OCI-LY1 (cell line): ENCODE results near the gene GALNT14.

Experiments used
- H2AFZ ChIP-seq: fragments of 200-600 bp; sonication (generic), shearing (Covaris generic); 2 replicates; pipeline ENCODE4 v1.6.0; 2014; ENCODE audit warnings: antibody characterized with exemption, mild to moderate bottlenecking, low read length
- H3F3A ChIP-seq: fragments of 200-600 bp; sonication (generic), shearing (Covaris generic); 2 replicates; pipeline ENCODE4 v1.6.0; 2014; ENCODE audit warnings: mild to moderate bottlenecking, antibody characterized with exemption, low read length, moderate library complexity; ENCODE audit not compliant: insufficient read depth
- H3K27ac ChIP-seq: fragments of 200-600 bp; sonication (generic); 2 replicates; pipeline ENCODE4 v1.5.1; 2014; ENCODE audit warnings: low read length, mixed run types, mild to moderate bottlenecking, low read depth; ENCODE audit not compliant: poor library complexity, severe bottlenecking
- H3K27me3 ChIP-seq: fragments of 200-600 bp; sonication (generic); 2 replicates; pipeline ENCODE4 v1.6.0; 2014; ENCODE audit warnings: antibody characterized with exemption, mild to moderate bottlenecking, low read length, moderate library complexity; ENCODE audit not compliant: insufficient read depth
- H3K36me3 ChIP-seq: fragments of 200-600 bp; sonication (generic); 2 replicates; pipeline ENCODE4 v1.6.1; 2014; ENCODE audit warnings: mild to moderate bottlenecking, antibody characterized with exemption, low read length, moderate library complexity, mixed read lengths; ENCODE audit not compliant: insufficient read depth
- H3K4me1 ChIP-seq: fragments of 200-600 bp; sonication (generic); 2 replicates; pipeline ENCODE4 v1.5.1; 2014; ENCODE audit warnings: mild to moderate bottlenecking, low read length, moderate library complexity; ENCODE audit not compliant: insufficient read depth, severe bottlenecking
- H3K4me2 ChIP-seq: fragments of 200-600 bp; sonication (generic), shearing (Covaris generic); 2 replicates; pipeline ENCODE4 v1.6.1; 2014; ENCODE audit warnings: low read length
- H3K4me3 ChIP-seq: fragments of 200-600 bp; sonication (generic); 2 replicates; pipeline ENCODE4 v1.5.1; 2014; ENCODE audit warnings: low read length, low read depth, mild to moderate bottlenecking, mixed read lengths; ENCODE audit not compliant: poor library complexity, severe bottlenecking
- H3K79me2 ChIP-seq: fragments of 200-600 bp; shearing (Covaris generic); 2 replicates; pipeline ENCODE4 v1.6.1; 2016; ENCODE audit warnings: mixed run types, low read length, mixed read lengths; ENCODE audit not compliant: insufficient read depth
- H3K9ac ChIP-seq: fragments of 200-600 bp; sonication (generic), shearing (Covaris generic); 2 replicates; pipeline ENCODE4 v1.6.1; 2014; ENCODE audit warnings: mild to moderate bottlenecking, low read length, mixed read lengths
- H3K9me2 ChIP-seq: fragments of 200-600 bp; sonication (generic), shearing (Covaris generic); 2 replicates; pipeline ENCODE4 v1.6.1; 2014; ENCODE audit warnings: low read depth, mild to moderate bottlenecking, low read length, mixed read lengths
- H3K9me3 ChIP-seq: fragments of 200-600 bp; shearing (Covaris generic); 2 replicates; pipeline ENCODE4 v1.6.1; 2014; ENCODE audit warnings: low read length, mixed read lengths
- H4K20me1 ChIP-seq: fragments of 200-600 bp; sonication (generic), shearing (Covaris generic); 2 replicates; pipeline ENCODE4 v1.6.0; 2016; ENCODE audit warnings: mild to moderate bottlenecking, low read length; ENCODE audit not compliant: insufficient read depth
- CTCF ChIP-seq: fragments of 200-600 bp; sonication (generic), shearing (Covaris generic); IDR thresholded peaks from 2 replicates; pipeline ENCODE4 v1.5.1; 2017; ENCODE audit warnings: mild to moderate bottlenecking, antibody characterized with exemption, low read length, moderate library complexity, mixed read lengths
- EZH2 ChIP-seq: fragments of 200-600 bp; sonication (generic), shearing (Covaris generic); IDR thresholded peaks from 2 replicates; pipeline ENCODE4 v1.8.0; 2017; ENCODE audit warnings: borderline replicate concordance, mixed run types, mild to moderate bottlenecking, antibody characterized with exemption, low read length, moderate library complexity, mixed read lengths

GALNT14 gene

GRCh38 chr2:31012406-31012805 is 125.8 kb downstream of the GALNT14 start:
- Histone ChIP-seq H2AFZ (no peak overlapping the region), H3K27ac (no peak overlapping the region), H3K9me2 (no peaks in the 10 kb centered on the region), H3F3A (no peaks in the 10 kb centered on the region), H4K20me1 (no peaks in the 10 kb centered on the region), H3K4me1 (no peaks in the 10 kb centered on the region), H3K9me3 (no peaks in the 10 kb centered on the region), H3K9ac (no peak overlapping the region), H3K4me3 (no peak overlapping the region), H3K27me3 (no peaks in the 10 kb centered on the region), H3K4me2 (no peak overlapping the region), H3K36me3 (no peaks in the 10 kb centered on the region), H3K79me2 (no peaks in the 10 kb centered on the region)
- TF ChIP-seq CTCF (no peak), EZH2 (no peak)

GRCh38 chr2:31011587-31011986 is 126.7 kb downstream of the GALNT14 start:
- H3K9me3 ChIP-seq, result no peaks in the 10 kb centered on the region

GRCh38 chr2:31008561-31009114 is 129.6 kb downstream of the GALNT14 start:
- Histone ChIP-seq H3K9me3 (no peaks in the 10 kb centered on the region), H3F3A (no peaks in the 10 kb centered on the region), H3K27me3 (no peaks in the 10 kb centered on the region), H3K4me1 (no peaks in the 10 kb centered on the region), H2AFZ (no peak overlapping the region), H3K9me2 (no peaks in the 10 kb centered on the region), H3K4me2 (no peak overlapping the region), H3K36me3 (no peaks in the 10 kb centered on the region), H3K9ac (no peak overlapping the region), H3K4me3 (no peak overlapping the region), H3K79me2 (no peaks in the 10 kb centered on the region), H3K27ac (no peak overlapping the region), H4K20me1 (no peaks in the 10 kb centered on the region)
- TF ChIP-seq CTCF (no peak), EZH2 (no peak)

More at GRCh38 chr2:31011587-31011986, 126.7 kb downstream of the GALNT14 start:
- H3K27ac ChIP-seq, result no peak overlapping the region
- H3K27me3 ChIP-seq, result no peaks in the 10 kb centered on the region
- no peaks in the 10 kb centered on the region for H3K4me1 ChIP-seq
- H3K36me3 ChIP-seq, result no peaks in the 10 kb centered on the region
- H4K20me1 ChIP-seq, result no peaks in the 10 kb centered on the region
- no peak overlapping the region for H2AFZ ChIP-seq
- TF ChIP-seq CTCF, result no peak
- TF ChIP-seq EZH2, result no peak
- H3K4me3 ChIP-seq, result no peak overlapping the region
- no peak overlapping the region for H3K4me2 ChIP-seq
- no peaks in the 10 kb centered on the region for H3K79me2 ChIP-seq
- no peak overlapping the region for H3K9ac ChIP-seq
- no peaks in the 10 kb centered on the region for H3K9me2 ChIP-seq
- no peaks in the 10 kb centered on the region for H3F3A ChIP-seq
